GM19043 (cell line): Measurements from ENCODE around the gene OR3A1.
"Not testable (repeated sequence)": the region's sequence is repeated elsewhere in the genome, so short reads cannot be mapped to it uniquely, and the experiment has no call there.

ENCODE experiments used
- ATAC-seq: cut with Tn5 transposase; IDR thresholded peaks from one replicate; pipeline ENCODE4 v1.9.1; 2021; ENCODE audit warnings: low read depth; ENCODE audit not compliant: unreplicated experiment

The OR3A1 gene

GRCh38 chr17:3298260-3298659, at the start of gene OR3A1:
Gene OR3A1, minus strand, starts transcription at chr17:3298360. Its CDS starts 5,778 bp downstream, at chr17:3292582.
- ATAC-seq: no peak

- not testable (repeated sequence) for ATAC-seq
These were observed 44.6 kb upstream of the OR3A1 start for GRCh38 chr17:3342782-3343181.

- ATAC-seq: no peak
These were observed 37.7 kb upstream of the OR3A1 start for GRCh38 chr17:3335876-3336275.

- ATAC-seq: no peak
These were observed 20.2 kb upstream of the OR3A1 start for GRCh38 chr17:3318336-3318735.

GRCh38 chr17:3316836-3317235, 18.7 kb upstream of the OR3A1 start:
- ATAC-seq: no peak

GRCh38 chr17:3308603-3309002, 10.4 kb upstream of the OR3A1 start:
- no peak for ATAC-seq

GRCh38 chr17:3295632-3296031, 2.5 kb downstream of the OR3A1 start:
- no peak for ATAC-seq

GRCh38 chr17:3293548-3293947, 4.6 kb downstream of the OR3A1 start:
- not testable (repeated sequence) for ATAC-seq

GRCh38 chr17:3282901-3283300, 15.3 kb downstream of the OR3A1 start:
- ATAC-seq: no peak

- no peak for ATAC-seq
These were observed 22.0 kb downstream of the OR3A1 start for GRCh38 chr17:3276126-3276525.

GRCh38 chr17:3271072-3271848, 26.9 kb downstream of the OR3A1 start:
- ATAC-seq: no peak

- no peak for ATAC-seq
These were observed 37.6 kb downstream of the OR3A1 start for GRCh38 chr17:3260600-3260999.

- ATAC-seq: no peak
These were observed 38.0 kb downstream of the OR3A1 start for GRCh38 chr17:3260163-3260562.

- ATAC-seq: no peak
These were observed 41.6 kb downstream of the OR3A1 start for GRCh38 chr17:3256575-3256974.

GRCh38 chr17:3249013-3249412, 49.1 kb downstream of the OR3A1 start:
- ATAC-seq: not testable (repeated sequence)

GRCh38 chr17:3244841-3245240, 53.3 kb downstream of the OR3A1 start:
- not testable (repeated sequence) for ATAC-seq

- ATAC-seq: not testable (repeated sequence)
These were observed 57.1 kb downstream of the OR3A1 start for GRCh38 chr17:3241044-3241443.
